Hepatocyte (in vitro differentiated cells): ENCODE results near the gene CERS1.

Experiments
- CTCF ChIP-seq: fragments of 200-600 bp; sonication (generic); IDR thresholded peaks from 2 replicates; pipeline ENCODE4 v1.5.1; 2016; ENCODE audit warnings: antibody characterized with exemption, mild to moderate bottlenecking; ENCODE audit not compliant: poor library complexity
- EZH2 ChIP-seq: fragments of 200-600 bp; sonication (generic); IDR thresholded peaks from 2 replicates; pipeline ENCODE4 v1.6.1; 2016; ENCODE audit warnings: antibody characterized with exemption, mild to moderate bottlenecking, borderline replicate concordance
- EZH2phosphoT487 ChIP-seq: fragments of 200-600 bp; sonication (generic); IDR thresholded peaks from one replicate; pipeline ENCODE4 v1.6.1; 2018; ENCODE audit warnings: antibody characterized with exemption, mild to moderate bottlenecking, low read depth, moderate library complexity; ENCODE audit not compliant: unreplicated experiment, severe bottlenecking

DNA sequence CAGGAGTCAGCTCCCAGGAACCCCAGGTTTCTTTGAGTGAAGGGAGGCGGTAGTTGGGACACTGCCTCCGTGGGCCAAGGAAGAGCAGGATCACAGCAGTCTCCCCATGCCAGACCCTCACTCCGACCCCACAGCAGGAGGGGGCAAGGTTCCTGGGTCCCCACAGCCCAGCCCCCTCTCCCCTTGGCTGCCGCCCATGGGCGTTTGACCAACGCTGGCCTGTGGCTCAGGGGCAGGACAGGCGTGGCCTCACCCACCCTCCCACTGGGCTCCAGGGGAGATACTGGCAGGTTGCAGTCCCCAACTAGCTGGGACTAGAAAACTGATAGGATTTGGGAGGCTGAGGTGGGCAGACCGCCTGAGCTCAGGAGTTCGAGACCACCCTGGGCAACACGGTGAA lies 14.1 kb upstream of the CERS1 start:
- TF ChIP-seq CTCF (no peak), EZH2phosphoT487 (no peak), EZH2 (no peak)
